Measurements from ENCODE around the gene KCNG4.

KCNG4 gene

GRCh38 chr16:84243732-84244131, 3.9 kb upstream of the KCNG4 start:
- in situ Hi-C loops (cut with MboI; ENCODE audit: low sequenced_read_pairs, unreplicated experiment), result no loop called here
- DNase-seq (ENCODE audit: low spot score), result no peak
- TF ChIP-seq, protein P1, sequence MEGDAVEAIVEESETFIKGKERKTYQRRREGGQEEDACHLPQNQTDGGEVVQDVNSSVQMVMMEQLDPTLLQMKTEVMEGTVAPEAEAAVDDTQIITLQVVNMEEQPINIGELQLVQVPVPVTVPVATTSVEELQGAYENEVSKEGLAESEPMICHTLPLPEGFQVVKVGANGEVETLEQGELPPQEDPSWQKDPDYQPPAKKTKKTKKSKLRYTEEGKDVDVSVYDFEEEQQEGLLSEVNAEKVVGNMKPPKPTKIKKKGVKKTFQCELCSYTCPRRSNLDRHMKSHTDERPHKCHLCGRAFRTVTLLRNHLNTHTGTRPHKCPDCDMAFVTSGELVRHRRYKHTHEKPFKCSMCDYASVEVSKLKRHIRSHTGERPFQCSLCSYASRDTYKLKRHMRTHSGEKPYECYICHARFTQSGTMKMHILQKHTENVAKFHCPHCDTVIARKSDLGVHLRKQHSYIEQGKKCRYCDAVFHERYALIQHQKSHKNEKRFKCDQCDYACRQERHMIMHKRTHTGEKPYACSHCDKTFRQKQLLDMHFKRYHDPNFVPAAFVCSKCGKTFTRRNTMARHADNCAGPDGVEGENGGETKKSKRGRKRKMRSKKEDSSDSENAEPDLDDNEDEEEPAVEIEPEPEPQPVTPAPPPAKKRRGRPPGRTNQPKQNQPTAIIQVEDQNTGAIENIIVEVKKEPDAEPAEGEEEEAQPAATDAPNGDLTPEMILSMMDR (IDR thresholded peaks at IDR 0.05; ENCODE audit: borderline replicate concordance, control extremely low read depth, extremely low read depth, insufficient read depth, missing control alignments), result no peak

DNA sequence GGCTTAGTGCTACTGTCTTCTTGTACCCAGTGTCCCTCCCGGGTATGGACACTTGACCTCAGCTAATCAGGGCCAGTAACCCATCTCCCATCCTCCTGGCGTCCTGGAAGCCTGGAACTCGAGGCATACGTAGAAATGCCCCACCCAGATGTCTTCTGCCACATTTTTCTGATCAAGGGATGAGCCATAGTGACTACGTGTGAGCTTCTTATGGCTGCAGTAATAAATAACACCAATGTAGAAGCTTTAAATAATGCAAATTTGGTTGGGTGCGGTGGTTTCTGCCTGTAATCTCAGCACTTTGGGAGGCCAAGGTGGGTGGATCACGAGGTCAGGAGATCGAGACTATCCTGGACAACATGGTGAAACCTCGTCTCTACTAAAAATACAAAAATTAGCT, 3.0 kb upstream of the KCNG4 start:
- TF ChIP-seq, protein P1 (IDR thresholded peaks at IDR 0.05; ENCODE audit: borderline replicate concordance, control extremely low read depth, extremely low read depth, insufficient read depth, missing control alignments), result no peak
- no peak for DNase-seq (ENCODE audit: low spot score)
- in situ Hi-C loops (cut with MboI; ENCODE audit: low sequenced_read_pairs, unreplicated experiment), result no loop called here

GRCh38 chr16:84241778-84242177, 2.0 kb upstream of the KCNG4 start:
- TF ChIP-seq, protein P1 (IDR thresholded peaks at IDR 0.05; ENCODE audit: borderline replicate concordance, control extremely low read depth, extremely low read depth, insufficient read depth, missing control alignments), result no peak
- DNase-seq (ENCODE audit: low spot score), result no peak
- in situ Hi-C loops (cut with MboI; ENCODE audit: low sequenced_read_pairs, unreplicated experiment), result no loop called here

DNA sequence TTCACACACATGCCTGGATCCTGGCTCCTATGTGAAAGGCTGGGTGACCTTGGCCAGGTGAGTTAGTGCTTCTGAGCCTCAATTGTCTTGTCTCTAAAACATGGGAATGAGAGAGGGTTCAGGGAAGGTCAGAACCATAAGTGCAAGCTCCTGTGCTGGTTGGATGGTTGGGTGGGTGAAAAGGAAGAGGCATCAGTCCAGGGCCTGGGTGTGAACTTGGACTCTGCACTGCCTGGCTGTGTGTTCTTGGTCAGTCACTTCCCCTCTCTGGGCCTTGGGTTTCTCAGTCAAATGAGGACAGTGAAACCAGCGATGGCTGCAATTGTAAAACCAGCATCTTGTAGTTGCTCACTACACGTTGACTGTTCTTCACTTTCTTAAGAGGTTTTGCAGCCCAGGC, 643 bp upstream of the KCNG4 start:
- no peak for DNase-seq (ENCODE audit: low spot score)
- TF ChIP-seq, protein P1 (IDR thresholded peaks at IDR 0.05; ENCODE audit: borderline replicate concordance, control extremely low read depth, extremely low read depth, insufficient read depth, missing control alignments), result no peak
- in situ Hi-C loops (cut with MboI; ENCODE audit: low sequenced_read_pairs, unreplicated experiment), result no loop called here

GRCh38 chr16:84239141-84239769, 557 bp downstream of the KCNG4 start:
- no peak for DNase-seq (ENCODE audit: low spot score)
- TF ChIP-seq, protein P1 (IDR thresholded peaks at IDR 0.05; ENCODE audit: borderline replicate concordance, control extremely low read depth, extremely low read depth, insufficient read depth, missing control alignments), result no peak
- in situ Hi-C loops (cut with MboI; ENCODE audit: low sequenced_read_pairs, unreplicated experiment), result no loop called here

- TF ChIP-seq, protein P1 (IDR thresholded peaks at IDR 0.05; ENCODE audit: borderline replicate concordance, control extremely low read depth, extremely low read depth, insufficient read depth, missing control alignments), result no peak
Measured at GRCh38 chr16:84237994-84238750, 1.6 kb downstream of the KCNG4 start.

More at GRCh38 chr16:84237994-84238750, 1.6 kb downstream of the KCNG4 start:
- in situ Hi-C loops (cut with MboI; ENCODE audit: low sequenced_read_pairs, unreplicated experiment), result no loop called here
- no peak for DNase-seq (ENCODE audit: low spot score)

Measured in GM13976 (cell line).